K562 (cell line): Measurements from ENCODE around the gene COL5A3. TPM values are rescaled to one million over a fixed set of nuclear protein-coding genes. Genes with fewer than 3 reads are reported as not detected.

Source experiments
- ATAC-seq: fragments of 200-7000 bp; cut with Tn5 transposase; 3 replicates; pipeline ENCODE4 v1.9.1; 2020; ENCODE audit warnings: moderate library complexity
- BruUV-seq: library from RNA; stranded (reverse); fragments of 400-500 nt; replicated peaks from 2 replicates; lab custom pipeline; 2021; lab: Mats Ljungman, UMichigan
- CTCF ChIA-PET: fragments of 300-600 bp; formaldehyde crosslinking; extraction: SDS; loops from one replicate; lab custom pipeline; 2021; ENCODE audit warnings: low intra/inter-chr PET ratio; lab: Yijun Ruan, JAX
- POLR2A ChIA-PET: fragments of 300-600, 350-650 bp; sonication (Branson Sonifier 250); formaldehyde crosslinking; extraction: SDS; loops from one replicate; lab custom pipeline; 2021; ENCODE audit warnings: antibody characterized with exemption, inconsistent platforms; lab: Yijun Ruan, JAX
- DNase-seq, 4 experiments: peaks; one replicate each; pipeline versions ENCODE4 v3.0.0 to v3.0.0-alpha.2; 2011 to 2018; ENCODE audit warnings: low spot score in 3 of 4, mixed read lengths in 3 of 4; ENCODE audit errors: extremely low read depth in 1 of 4
- FAIRE-seq: peaks from 2 replicates; lab custom pipeline; 2011; peaks lifted over from hg19 to GRCh38; lab: Jason Lieb, UNC
- H2AFZ ChIP-seq: 2 replicates; pipeline ENCODE4 v1.6.0; 2011; ENCODE audit warnings: low read depth, low read length, control low read depth, inconsistent platforms
- H3K27ac ChIP-seq: fragments of 200-600 bp; 3 replicates; pipeline ENCODE4 v1.8.0; 2011; ENCODE audit warnings: low read depth, mild to moderate bottlenecking, control low read depth, inconsistent platforms, low read length, moderate library complexity, mixed read lengths; ENCODE audit errors: extremely low read depth
- H3K27me3 ChIP-seq, 2 experiments: fragments of 300-600 bp in 1 of 2; 2 replicates in 1 of 2; 3 replicates in 1 of 2; pipeline versions ENCODE4 v1.6.0 to v1.8.0; 2011; ENCODE audit warnings: inconsistent platforms in 2 of 2, low read length in 2 of 2, mild to moderate bottlenecking in 1 of 2, mixed read lengths in 1 of 2, moderate library complexity in 1 of 2; ENCODE audit not compliant: control insufficient read depth in 2 of 2, insufficient read depth in 2 of 2
- H3K36me3 ChIP-seq: fragments of 300-600 bp; 3 replicates; pipeline ENCODE4 v1.8.0; 2011; ENCODE audit warnings: mild to moderate bottlenecking, low read length, inconsistent platforms; ENCODE audit not compliant: control insufficient read depth, insufficient read depth
- H3K4me1 ChIP-seq, 2 experiments: fragments of 200-600 bp in 1 of 2; replicated peaks in 1 of 2; 2 replicates in 1 of 2; 3 replicates in 1 of 2; pipeline versions ENCODE4 v1.5.1 to v1.8.0; 2011; ENCODE audit warnings: inconsistent platforms in 2 of 2, low read length in 2 of 2, mild to moderate bottlenecking in 1 of 2, mixed read lengths in 1 of 2, moderate library complexity in 1 of 2; ENCODE audit not compliant: control insufficient read depth in 2 of 2, insufficient read depth in 2 of 2
- H3K4me2 ChIP-seq: 2 replicates; pipeline ENCODE4 v1.6.1; 2011; ENCODE audit warnings: low read length, control low read depth, inconsistent platforms, mixed read lengths; ENCODE audit not compliant: insufficient read depth
- H3K4me3 ChIP-seq: fragments of 200-600 bp; sonication (generic), shearing (Covaris generic); 2 replicates; pipeline ENCODE4 v1.5.1; 2016; ENCODE audit warnings: control low read depth, inconsistent platforms
- H3K79me2 ChIP-seq: fragments of 200-600 bp; 3 replicates; pipeline ENCODE4 v1.8.0; 2011; ENCODE audit warnings: low read length, inconsistent platforms; ENCODE audit not compliant: control insufficient read depth, insufficient read depth
- H3K9ac ChIP-seq, 2 experiments: 2 replicates each; pipeline versions ENCODE4 v1.6.0 to v1.6.1; 2011; ENCODE audit warnings: low read depth in 2 of 2, low read length in 2 of 2, control low read depth in 1 of 2, inconsistent platforms in 1 of 2, mild to moderate bottlenecking in 1 of 2, mixed read lengths in 1 of 2; ENCODE audit not compliant: insufficient read depth in 1 of 2
- H3K9me1 ChIP-seq: one replicate; pipeline ENCODE4 v1.6.0; 2011; ENCODE audit warnings: inconsistent platforms, mild to moderate bottlenecking, low read length, moderate library complexity; ENCODE audit not compliant: control insufficient read depth, insufficient read depth
- H3K9me3 ChIP-seq: replicated peaks from 2 replicates; pipeline ENCODE4 v1.5.1; 2011; ENCODE audit warnings: low read depth, low read length, inconsistent platforms; ENCODE audit not compliant: control insufficient read depth, insufficient read depth
- H4K20me1 ChIP-seq: replicated peaks from 2 replicates; pipeline ENCODE4 v1.6.1; 2011; ENCODE audit warnings: low read length, inconsistent platforms, mixed read lengths; ENCODE audit not compliant: control insufficient read depth, insufficient read depth
- PTBP1 ChIP-seq: fragments of 200-400 bp; formaldehyde crosslinking; IDR thresholded peaks from 2 replicates; pipeline ENCODE4 v1.6.1; 2017; ENCODE audit warnings: low read depth, low read length
- RBFOX2 ChIP-seq: fragments of 200-400 bp; formaldehyde crosslinking; IDR thresholded peaks from 2 replicates; pipeline ENCODE4 v1.6.1; 2017; ENCODE audit warnings: low read depth, mild to moderate bottlenecking, low read length, moderate library complexity
- REST ChIP-seq, 2 experiments: fragments of 450-650 bp; formaldehyde crosslinking in 1 of 2; IDR thresholded peaks; 2 replicates each; pipeline versions ENCODE4 v1.4.0 to v1.6.1; 2014 to 2020; ENCODE audit warnings: mild to moderate bottlenecking in 2 of 2, borderline replicate concordance in 1 of 2, low read depth in 1 of 2
- ZBTB11 ChIP-seq, 3 experiments: fragments of 200-800 bp in 1 of 3; fragments of 250-450 bp in 1 of 3; fragments of 450-650 bp in 1 of 3; sonication (Bioruptor Pico) in 1 of 3; sonication (Bioruptor generic) in 1 of 3; formaldehyde crosslinking in 1 of 3; IDR thresholded peaks; 2 replicates each; pipeline versions ENCODE4 v1.6.1 to v1.8.0; 2016 to 2022; ENCODE audit warnings: mild to moderate bottlenecking in 2 of 3, missing genetic modification characterization in 2 of 3, missing compliant biosample characterization in 1 of 3, moderate library complexity in 1 of 3
- ZNF277 ChIP-seq: fragments of 250-450 bp; sonication (Bioruptor Pico); IDR thresholded peaks from 2 replicates; pipeline ENCODE4 v1.8.0; 2022; ENCODE audit warnings: inconsistent platforms, mild to moderate bottlenecking, moderate library complexity, borderline replicate concordance
- WGBS: fragments of 100-300 bp; shearing (Covaris generic); methylation state at CpG from one replicate; pipeline ENCODE4 v1.1.6; 2016; ENCODE audit warnings: low coverage, mixed read lengths; ENCODE audit not compliant: insufficient coverage; ENCODE audit errors: missing lambda C conversion rate; 5-methylcytosine and 5-hydroxymethylcytosine counted together
- in situ Hi-C: fragments of 300-500 bp; cut with MboI; formaldehyde crosslinking; loops from 4 replicates; pipeline ENCODE4 v1.15.0; 2018; ENCODE audit warnings: inconsistent platforms, mixed read lengths
- intact Hi-C: fragments of 100-400 bp; cut with micrococcal nuclease; formaldehyde crosslinking; loops from 2 replicates; pipeline ENCODE4 v1.14.2; 2022
- polyA plus RNA-seq, 8 experiments: library from polyadenylated mRNA; depleted of rRNA in 4 of 8; stranded (reverse) in 5 of 8; unstranded in 3 of 8; fragments of >200 nt; fragmentation: Nextera tagmentation in 2 of 8; fragmentation: Illumina TruSeq in 1 of 8; extraction: Ambion mirVana in 2 of 8; extraction: Trizol in 1 of 8; gene quantifications; 2 replicates each; pipeline versions ENCODE4 v1.2.1 to v1.2.3, GENCODE V29; 2011 to 2014; ENCODE audit warnings: inconsistent platforms in 1 of 8, missing spikeins in 1 of 8
- total RNA-seq, 7 experiments: library from RNA; depleted of rRNA in 6 of 7; stranded (reverse); fragments of >200 nt in 6 of 7; fragmentation: Illumina TruSeq in 2 of 7; extraction: Trizol in 2 of 7; gene quantifications; 2 replicates each; pipeline versions ENCODE4 v1.2.1 to v1.2.3, GENCODE V29; 2011 to 2021; ENCODE audit warnings: low replicate concordance in 1 of 7

Gene COL5A3
- total and polyA plus RNA-seq, 9 of the 15 experiments (the other 6 are each of a cell fraction or from before 2014, with no cell fraction given) = 0.01 to 0.02 TPM; not detected in 7

- intact Hi-C loops = no loop called here
- CTCF ChIA-PET = no interaction called here
- no peak overlapping the region for H3K4me2 ChIP-seq
- H3K9me1 ChIP-seq = peaks cover 3% of the 10 kb centered on the region
- in situ Hi-C loops = no loop called here
- no peaks in the 10 kb centered on the region for H3K79me2 ChIP-seq
- peaks cover 4% of the 10 kb centered on the region; the same call in 1 of the 2 replicates for H4K20me1 ChIP-seq
- POLR2A ChIA-PET = no interaction called here
- no TSS peak for BruUV-seq
- H2AFZ ChIP-seq = no peak overlapping the region
- no peaks in the 10 kb centered on the region for H3K9me3 ChIP-seq
- peaks cover 0 to 11% of the 10 kb centered on the region in 2 experiments; a peak in 2 of 5 replicates for H3K4me1 ChIP-seq
- FAIRE-seq (no peak), ATAC-seq (no peak), DNase-seq (no peak)
- no peak overlapping the region for H3K9ac ChIP-seq
- H3K27me3 ChIP-seq = peaks cover 11 to 62% of the 10 kb centered on the region in 2 experiments
- WGBS = 2% methylated on average over 6 of the region's 6 CpGs
- no peak overlapping the region for H3K4me3 ChIP-seq
- H3K27ac ChIP-seq = no peak overlapping the region
- H3K36me3 ChIP-seq = no peaks in the 10 kb centered on the region
- TF ChIP-seq REST (IDR thresholded peaks at IDR 0.05; ENCODE audit: borderline replicate concordance) (no peak), REST (CRISPR knock-in tag; IDR thresholded peaks at IDR 0.05; ENCODE audit: low read depth) (no peak), PTBP1 (no peak), ZBTB11 (CRISPR knock-in tag; IDR thresholded peaks at IDR 0.05) (no peak), ZNF277 (CRISPR knock-in tag) (no peak), RBFOX2 (no peak)
These were observed 3.7 kb upstream of the COL5A3 start for GRCh38 chr19:10013834-10014618.
